ENCODE results near the gene CAMTA1.

DNA sequence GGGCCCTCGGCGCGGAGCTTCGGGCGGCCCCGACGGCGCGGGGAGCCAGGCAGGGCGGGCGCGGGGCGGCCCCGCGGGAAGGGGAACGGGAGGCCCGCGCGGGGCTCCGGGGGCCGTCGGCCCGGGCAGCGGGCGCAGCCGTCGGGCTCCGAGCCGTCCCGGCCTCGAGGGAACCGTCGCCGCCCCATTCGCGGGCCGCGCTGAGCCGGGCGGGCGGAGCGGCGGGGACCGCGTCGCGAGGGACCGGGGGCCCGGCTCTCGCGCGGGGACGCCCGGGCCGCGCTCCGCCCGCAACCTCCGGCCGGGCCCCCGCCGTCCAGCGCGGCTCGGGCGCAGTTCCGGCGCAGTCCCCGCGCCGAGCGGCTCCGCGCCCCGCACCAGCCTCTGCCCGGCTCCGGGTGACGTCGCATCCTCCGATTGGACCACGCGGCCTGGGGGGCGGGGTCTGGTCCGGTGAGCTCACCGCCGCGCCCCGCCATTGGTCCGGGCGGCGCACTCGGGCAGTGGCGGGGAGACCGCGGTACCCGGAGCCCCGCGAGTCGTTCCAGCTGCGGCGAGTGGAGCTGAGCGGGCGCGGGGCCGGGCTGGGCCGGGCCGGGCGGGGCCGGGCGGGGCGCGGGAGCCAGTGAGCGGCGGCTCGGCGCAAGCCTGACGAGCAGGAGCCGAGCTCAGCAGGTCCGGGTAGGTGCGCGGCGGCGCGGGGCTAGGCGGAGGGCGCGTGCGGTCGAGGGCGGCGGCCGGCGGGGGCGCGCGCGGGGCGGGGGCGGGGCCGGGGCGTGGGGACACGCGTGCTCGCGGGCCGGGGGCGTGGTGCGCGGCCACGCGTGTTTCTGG, 919.2 kb downstream of the CAMTA1 start:
- TF ChIP-seq EZH2 (IDR thresholded peaks at IDR 0.05; ENCODE audit: borderline replicate concordance, low read depth, low read length) = no peak
- TF ChIP-seq ZNF324 (CRISPR knock-in tag; IDR thresholded peaks at IDR 0.05) = no peak
- TF ChIP-seq CC2D1A (IDR thresholded peaks at IDR 0.05) = no peak
- TF ChIP-seq HDAC2 (IDR thresholded peaks at IDR 0.05) = no peak
